Measurements from ENCODE around the gene ATOSB. TPM values are rescaled to one million over a fixed set of nuclear protein-coding genes. Genes with fewer than 3 reads are reported as not detected.

Gene ATOSB
- 10 to 100 TPM in 1 of 5 donors, 1 to 10 TPM in 4; 4.7 to 12.7 (median 8.9) TPM for total RNA-seq
- total RNA-seq (2013), result 6.3 TPM
- total RNA-seq, result 2.0 to 55.4 (median 13.6) reads per million in 29 experiments

- ChIA-PET POLR2A (interaction anchor here (0.6 kb wide), 5 partner anchors 13 to 937 kb away, joined by 3 to 5 read pairs (median 4); partner anchors contain the start of genes MYORG (in 1 of the 2), STOML2 (in 1 of the 2) and UBAP1 (in 1 of the 2)), CTCF (interaction anchor here (0.5 to 3.0 kb wide), 5 partner anchors 13 to 1057 kb away, joined by 3 to 12 read pairs (median 4); partner anchors contain the start of gene STOML2 (in 1 of the 2))
- peaks cover 0 to 1% of the 10 kb centered on the region in 2 donors for H3K27me3 Mint-ChIP-seq
- ATAC-seq (replicated peaks in 1 of 4) (peak; percentile 66 to 71 (median 70)), DNase-seq (peak; percentile 76 to 94 (median 86))
- Histone ChIP-seq H3K9me3 (no peaks in the 10 kb centered on the region), H3K27me3 (replicated peaks in 1 of 2; ENCODE audit: control insufficient read depth in 2 of 2, extremely low read depth in 1 of 2, insufficient read depth in 2 of 2, low read length in 1 of 2) (peaks cover 0 to 2% of the 10 kb centered on the region in 2 experiments), H3K36me3 (ENCODE audit: control insufficient read depth in 2 of 2, extremely low read depth in 1 of 2, insufficient read depth in 1 of 2, low read length in 1 of 2) (no peaks in the 10 kb centered on the region), H3K4me3 (ENCODE audit: control insufficient read depth in 1 of 2, extremely low read depth in 1 of 2, low read length in 1 of 2) (peak within 1 kb of the TSS; percentile 68 to 81), H3K27ac (ENCODE audit: low read length) (peak within 1 kb of the TSS; percentile 74), H3K4me1 (ENCODE audit: control insufficient read depth in 1 of 2, extremely low read depth in 1 of 2, insufficient read depth in 2 of 2, low read length in 2 of 2) (peaks cover 27 to 55% of the 10 kb centered on the region in 2 experiments)
- peak within 1 kb of the TSS; percentile 95 to 97 for H3K27ac Mint-ChIP-seq
- H3K36me3 Mint-ChIP-seq, result no peaks in the 10 kb centered on the region
- WGBS (ENCODE audit: insufficient coverage), result under 1% methylated on average over 35 of the region's 54 CpGs
- H3K4me3 Mint-ChIP-seq, result peak within 1 kb of the TSS; percentile 88 to 91 (median 90)
- no peaks in the 10 kb centered on the region for H3K9me3 Mint-ChIP-seq
- H3K4me1 Mint-ChIP-seq, result peaks cover 48 to 52% (median 48%) of the 10 kb centered on the region in 3 donors
Observed at GRCh38 chr9:35115680-35116538, at the start of gene ATOSB. Gene ATOSB, minus strand, starts transcription at chr9:35115862. Its CDS starts 7,588 bp downstream, at chr9:35108274.

GRCh38 chr9:35164711-35165110 is 49.0 kb upstream of the ATOSB start:
- H3K27me3 ChIP-seq (replicated peaks in 1 of 2; ENCODE audit: control insufficient read depth in 2 of 2, extremely low read depth in 1 of 2, insufficient read depth in 2 of 2, low read length in 1 of 2), result peaks cover 0 to 7% of the 10 kb centered on the region in 2 experiments
- ChIA-PET POLR2A (interaction anchor here in 1 of 2 donors (0.7 kb wide), 1 partner anchor 1487 kb away, joined by 9 read pairs; no protein-coding TSS in a partner anchor), CTCF (no interaction called here)
- 72% methylated on average over 2 of the region's 3 CpGs for WGBS (ENCODE audit: insufficient coverage)
- H3K9me3 Mint-ChIP-seq, result no peaks in the 10 kb centered on the region
- peaks cover 13 to 21% (median 19%) of the 10 kb centered on the region in 3 donors for H3K4me1 Mint-ChIP-seq
- ATAC-seq (replicated peaks in 1 of 4) (no peak), DNase-seq (no peak)
- H3K36me3 Mint-ChIP-seq, result no peaks in the 10 kb centered on the region
- peaks cover 2 to 3% of the 10 kb centered on the region in 2 donors for H3K27me3 Mint-ChIP-seq
- no peak overlapping the region for H3K4me3 ChIP-seq (ENCODE audit: control insufficient read depth in 1 of 2, extremely low read depth in 1 of 2, low read length in 1 of 2)
- no peaks in the 10 kb centered on the region for H3K9me3 ChIP-seq
- H3K4me1 ChIP-seq (ENCODE audit: control insufficient read depth in 1 of 2, extremely low read depth in 1 of 2, insufficient read depth in 2 of 2, low read length in 2 of 2), result peaks cover 0 to 9% of the 10 kb centered on the region in 2 experiments
- no peak overlapping the region for H3K27ac ChIP-seq (ENCODE audit: low read length)
- H3K4me3 Mint-ChIP-seq, result no peak overlapping the region
- H3K27ac Mint-ChIP-seq, result no peak overlapping the region
- no peaks in the 10 kb centered on the region for H3K36me3 ChIP-seq (ENCODE audit: control insufficient read depth in 2 of 2, extremely low read depth in 1 of 2, insufficient read depth in 1 of 2, low read length in 1 of 2)

GRCh38 chr9:35163413-35163812 is 47.8 kb upstream of the ATOSB start:
- no peak for DNase-seq
- H3K27me3 ChIP-seq (replicated peaks in 1 of 2; ENCODE audit: control insufficient read depth in 2 of 2, extremely low read depth in 1 of 2, insufficient read depth in 2 of 2, low read length in 1 of 2), result peaks cover 0 to 7% of the 10 kb centered on the region in 2 experiments
- peaks cover 2 to 3% of the 10 kb centered on the region in 2 donors for H3K27me3 Mint-ChIP-seq
- ChIA-PET CTCF (no interaction called here), POLR2A (no interaction called here)
- H3K4me1 ChIP-seq (ENCODE audit: control insufficient read depth in 1 of 2, extremely low read depth in 1 of 2, insufficient read depth in 2 of 2, low read length in 2 of 2), result peaks cover 0 to 15% of the 10 kb centered on the region in 2 experiments
- H3K4me1 Mint-ChIP-seq, result peaks cover 13 to 29% (median 28%) of the 10 kb centered on the region in 3 donors
- no peak overlapping the region for H3K4me3 ChIP-seq (ENCODE audit: control insufficient read depth in 1 of 2, extremely low read depth in 1 of 2, low read length in 1 of 2)
- H3K9me3 ChIP-seq, result no peaks in the 10 kb centered on the region
- no peaks in the 10 kb centered on the region for H3K9me3 Mint-ChIP-seq
- WGBS (ENCODE audit: insufficient coverage), result no CpG with 5 or more reads among the region's 3 CpGs
- no peak for ATAC-seq (replicated peaks in 1 of 4)
- no peak overlapping the region for H3K27ac Mint-ChIP-seq
- no peaks in the 10 kb centered on the region for H3K36me3 ChIP-seq (ENCODE audit: control insufficient read depth in 2 of 2, extremely low read depth in 1 of 2, insufficient read depth in 1 of 2, low read length in 1 of 2)
- H3K36me3 Mint-ChIP-seq, result no peaks in the 10 kb centered on the region
- peak overlapping the region in 2 of 3 donors; percentile 87 to 93 for H3K4me3 Mint-ChIP-seq
- H3K27ac ChIP-seq (ENCODE audit: low read length), result no peak overlapping the region

GRCh38 chr9:35162605-35163315 is 47.1 kb upstream of the ATOSB start:
- peak overlapping the region in 1 of 2 donors; percentile 73 for H3K27ac Mint-ChIP-seq
- peaks cover 0 to 7% of the 10 kb centered on the region in 2 experiments for H3K27me3 ChIP-seq (replicated peaks in 1 of 2; ENCODE audit: control insufficient read depth in 2 of 2, extremely low read depth in 1 of 2, insufficient read depth in 2 of 2, low read length in 1 of 2)
- WGBS (ENCODE audit: insufficient coverage), result 87% methylated on average over 3 of the region's 11 CpGs
- POLR2A ChIA-PET, result no interaction called here
- H3K9me3 Mint-ChIP-seq, result no peaks in the 10 kb centered on the region
- peaks cover 0 to 3% of the 10 kb centered on the region in 2 donors for H3K27me3 Mint-ChIP-seq
- H3K4me1 ChIP-seq (ENCODE audit: control insufficient read depth in 1 of 2, extremely low read depth in 1 of 2, insufficient read depth in 2 of 2, low read length in 2 of 2), result peaks cover 0 to 15% of the 10 kb centered on the region in 2 experiments
- H3K4me3 Mint-ChIP-seq, result peak overlapping the region; percentile 87 to 93 (median 92)
- no peaks in the 10 kb centered on the region for H3K9me3 ChIP-seq
- H3K4me3 ChIP-seq (ENCODE audit: control insufficient read depth in 1 of 2, extremely low read depth in 1 of 2, low read length in 1 of 2), result peak overlapping the region; percentile 84 to 91
- H3K36me3 Mint-ChIP-seq, result no peaks in the 10 kb centered on the region
- H3K27ac ChIP-seq (ENCODE audit: low read length), result no peak overlapping the region
- ATAC-seq (replicated peaks in 1 of 4) (peak; percentile 5 to 29 (median 18)), DNase-seq (peak in 4 of 35 experiments; percentile 1 to 29 (median 6))
- H3K4me1 Mint-ChIP-seq, result peaks cover 13 to 33% (median 28%) of the 10 kb centered on the region in 3 donors
- no peaks in the 10 kb centered on the region for H3K36me3 ChIP-seq (ENCODE audit: control insufficient read depth in 2 of 2, extremely low read depth in 1 of 2, insufficient read depth in 1 of 2, low read length in 1 of 2)
- CTCF ChIA-PET, result interaction anchor here in 1 of 2 donors (1.4 kb wide), 1 partner anchor 61 kb away, joined by 4 read pairs; no protein-coding TSS in a partner anchor

GRCh38 chr9:35161713-35162604 is 46.3 kb upstream of the ATOSB start, which contains the start of gene UNC13B:
Gene UNC13B, plus strand, starts transcription at chr9:35162009. Its CDS starts 275 bp downstream, at chr9:35162284.
- no peaks in the 10 kb centered on the region for H3K36me3 ChIP-seq (ENCODE audit: control insufficient read depth in 2 of 2, extremely low read depth in 1 of 2, insufficient read depth in 1 of 2, low read length in 1 of 2)
- H3K4me3 ChIP-seq (ENCODE audit: control insufficient read depth in 1 of 2, extremely low read depth in 1 of 2, low read length in 1 of 2), result peak within 1 kb of the TSS; percentile 84 to 91
- H3K27me3 Mint-ChIP-seq, result peaks cover 0 to 3% of the 10 kb centered on the region in 2 donors
- H3K4me1 Mint-ChIP-seq, result peaks cover 13 to 33% (median 28%) of the 10 kb centered on the region in 3 donors
- under 1% methylated on average over 59 of the region's 70 CpGs for WGBS (ENCODE audit: insufficient coverage)
- peaks cover 0 to 15% of the 10 kb centered on the region in 2 experiments for H3K4me1 ChIP-seq (ENCODE audit: control insufficient read depth in 1 of 2, extremely low read depth in 1 of 2, insufficient read depth in 2 of 2, low read length in 2 of 2)
- no peaks in the 10 kb centered on the region for H3K9me3 ChIP-seq
- peak; percentile 89 to 92 (median 91) for ATAC-seq (replicated peaks in 1 of 4)
- no peaks in the 10 kb centered on the region for H3K9me3 Mint-ChIP-seq
- peak within 1 kb of the TSS; percentile 87 to 93 (median 92) for H3K4me3 Mint-ChIP-seq
- peaks cover 0 to 7% of the 10 kb centered on the region in 2 experiments for H3K27me3 ChIP-seq (replicated peaks in 1 of 2; ENCODE audit: control insufficient read depth in 2 of 2, extremely low read depth in 1 of 2, insufficient read depth in 2 of 2, low read length in 1 of 2)
- peak; percentile 15 to 80 (median 46) for DNase-seq
- ChIA-PET POLR2A (interaction anchor here in 1 of 2 donors (0.6 kb wide), 1 partner anchor 1114 kb away, joined by 3 read pairs; no protein-coding TSS in a partner anchor), CTCF (interaction anchor here (0.6 to 1.4 kb wide), 2 partner anchors 60 to 558 kb away, joined by 3 to 4 read pairs; no protein-coding TSS in a partner anchor)
- no peaks in the 10 kb centered on the region for H3K36me3 Mint-ChIP-seq
- H3K27ac ChIP-seq (ENCODE audit: low read length), result peak within 1 kb of the TSS; percentile 29
- H3K27ac Mint-ChIP-seq, result peak within 1 kb of the TSS in 1 of 2 donors; percentile 73

All from T-cell (primary cell).